HepG2 (cell line): ENCODE data around the gene UPK1A.

Experiments used
- CC2D1A ChIP-seq: sonication (generic); formaldehyde crosslinking; IDR thresholded peaks from 2 replicates; pipeline ENCODE4 v1.8.1; 2023; ENCODE audit warnings: mild to moderate bottlenecking, missing genetic modification reagents
- CEBPB ChIP-seq: IDR thresholded peaks from 2 replicates; pipeline ENCODE4 v1.6.1; 2011; ENCODE audit warnings: low read depth, low read length, improper control_type of control experiment, borderline replicate concordance
- SP2 ChIP-seq: sonication (generic); formaldehyde crosslinking; IDR thresholded peaks from 2 replicates; pipeline ENCODE4 v1.5.1; 2020; ENCODE audit warnings: mild to moderate bottlenecking, missing genetic modification reagents
- TP53 ChIP-seq: sonication (generic); formaldehyde crosslinking; conservative IDR thresholded peaks from 2 replicates; pipeline ENCODE4 v1.4.0; 2020; ENCODE audit warnings: missing genetic modification reagents
- ZC3H13 ChIP-seq: sonication (generic); formaldehyde crosslinking; IDR thresholded peaks from 2 replicates; pipeline ENCODE4 v1.8.1; 2023; ENCODE audit warnings: mild to moderate bottlenecking, missing genetic modification reagents, moderate library complexity
- ZNF232 ChIP-seq: sonication (generic); formaldehyde crosslinking; IDR thresholded peaks from 2 replicates; pipeline ENCODE4 v1.4.0; 2020; ENCODE audit warnings: missing genetic modification reagents, borderline replicate concordance
- ZNF776 ChIP-seq: sonication (generic); formaldehyde crosslinking; IDR thresholded peaks from 2 replicates; pipeline ENCODE4 v1.4.0; 2020; ENCODE audit warnings: mild to moderate bottlenecking, missing genetic modification reagents
- TF ChIP-seq, protein P1 (sequence below): sonication (generic); formaldehyde crosslinking; IDR thresholded peaks from 2 replicates; pipeline ENCODE4 v1.4.0; 2020; ENCODE audit warnings: missing genetic modification reagents

DNA sequence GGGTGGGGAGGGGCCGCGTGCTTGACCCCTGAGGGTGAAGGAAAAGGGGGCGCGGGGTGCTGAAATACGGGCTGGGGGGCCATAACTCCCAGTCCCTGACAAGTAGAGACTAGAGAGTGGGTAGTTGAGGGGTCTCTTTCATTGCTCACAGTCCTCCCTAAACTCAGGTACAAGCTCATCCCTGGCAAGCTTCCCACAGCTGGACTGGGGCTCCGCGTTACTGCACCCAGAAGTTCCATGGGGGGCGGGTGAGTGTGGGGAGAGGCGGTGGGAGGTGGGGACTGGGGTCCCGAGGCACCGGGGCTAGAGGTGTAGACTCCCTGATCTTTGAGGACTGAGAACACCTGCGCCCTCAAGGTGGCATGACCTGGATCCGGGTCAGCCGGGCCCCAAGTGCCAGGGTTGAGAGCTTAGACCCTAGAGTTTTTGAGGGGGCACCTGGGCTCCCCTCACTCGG is 23.5 kb upstream of the UPK1A start:
- no peak for TF ChIP-seq ZNF776
- TF ChIP-seq, protein P1, sequence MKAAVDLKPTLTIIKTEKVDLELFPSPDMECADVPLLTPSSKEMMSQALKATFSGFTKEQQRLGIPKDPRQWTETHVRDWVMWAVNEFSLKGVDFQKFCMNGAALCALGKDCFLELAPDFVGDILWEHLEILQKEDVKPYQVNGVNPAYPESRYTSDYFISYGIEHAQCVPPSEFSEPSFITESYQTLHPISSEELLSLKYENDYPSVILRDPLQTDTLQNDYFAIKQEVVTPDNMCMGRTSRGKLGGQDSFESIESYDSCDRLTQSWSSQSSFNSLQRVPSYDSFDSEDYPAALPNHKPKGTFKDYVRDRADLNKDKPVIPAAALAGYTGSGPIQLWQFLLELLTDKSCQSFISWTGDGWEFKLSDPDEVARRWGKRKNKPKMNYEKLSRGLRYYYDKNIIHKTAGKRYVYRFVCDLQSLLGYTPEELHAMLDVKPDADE (CRISPR knock-in tag) = no peak
- no peak for TF ChIP-seq CEBPB
- TF ChIP-seq SP2 = no peak
- no peak for TF ChIP-seq ZC3H13 (CRISPR knock-in tag)
- TF ChIP-seq ZNF232 (CRISPR knock-in tag) = no peak
- TF ChIP-seq TP53 (CRISPR knock-in tag) = no peak
- TF ChIP-seq CC2D1A (CRISPR knock-in tag) = no peak
